ENCODE results near the gene ZBTB7C.

ZBTB7C gene

GRCh38 chr18:48339692-48340091, 69.5 kb downstream of the ZBTB7C start:
- no peaks in the 10 kb centered on the region for H3K9me3 ChIP-seq
- TF ChIP-seq, protein P1, sequence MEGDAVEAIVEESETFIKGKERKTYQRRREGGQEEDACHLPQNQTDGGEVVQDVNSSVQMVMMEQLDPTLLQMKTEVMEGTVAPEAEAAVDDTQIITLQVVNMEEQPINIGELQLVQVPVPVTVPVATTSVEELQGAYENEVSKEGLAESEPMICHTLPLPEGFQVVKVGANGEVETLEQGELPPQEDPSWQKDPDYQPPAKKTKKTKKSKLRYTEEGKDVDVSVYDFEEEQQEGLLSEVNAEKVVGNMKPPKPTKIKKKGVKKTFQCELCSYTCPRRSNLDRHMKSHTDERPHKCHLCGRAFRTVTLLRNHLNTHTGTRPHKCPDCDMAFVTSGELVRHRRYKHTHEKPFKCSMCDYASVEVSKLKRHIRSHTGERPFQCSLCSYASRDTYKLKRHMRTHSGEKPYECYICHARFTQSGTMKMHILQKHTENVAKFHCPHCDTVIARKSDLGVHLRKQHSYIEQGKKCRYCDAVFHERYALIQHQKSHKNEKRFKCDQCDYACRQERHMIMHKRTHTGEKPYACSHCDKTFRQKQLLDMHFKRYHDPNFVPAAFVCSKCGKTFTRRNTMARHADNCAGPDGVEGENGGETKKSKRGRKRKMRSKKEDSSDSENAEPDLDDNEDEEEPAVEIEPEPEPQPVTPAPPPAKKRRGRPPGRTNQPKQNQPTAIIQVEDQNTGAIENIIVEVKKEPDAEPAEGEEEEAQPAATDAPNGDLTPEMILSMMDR (IDR thresholded peaks at IDR 0.05), result no peak
- H3K27me3 ChIP-seq, result no peaks in the 10 kb centered on the region
- no peak overlapping the region for H3K27ac ChIP-seq
- no peaks in the 10 kb centered on the region for H3K36me3 ChIP-seq
- H3K4me3 ChIP-seq (ENCODE audit: low read depth in 1 of 2, low read length in 1 of 2), result no peak overlapping the region
- no peaks in the 10 kb centered on the region for H3K4me1 ChIP-seq (ENCODE audit: control insufficient read depth in 1 of 2, insufficient read depth in 1 of 2, low read depth in 1 of 2, low read length in 1 of 2)

DNA sequence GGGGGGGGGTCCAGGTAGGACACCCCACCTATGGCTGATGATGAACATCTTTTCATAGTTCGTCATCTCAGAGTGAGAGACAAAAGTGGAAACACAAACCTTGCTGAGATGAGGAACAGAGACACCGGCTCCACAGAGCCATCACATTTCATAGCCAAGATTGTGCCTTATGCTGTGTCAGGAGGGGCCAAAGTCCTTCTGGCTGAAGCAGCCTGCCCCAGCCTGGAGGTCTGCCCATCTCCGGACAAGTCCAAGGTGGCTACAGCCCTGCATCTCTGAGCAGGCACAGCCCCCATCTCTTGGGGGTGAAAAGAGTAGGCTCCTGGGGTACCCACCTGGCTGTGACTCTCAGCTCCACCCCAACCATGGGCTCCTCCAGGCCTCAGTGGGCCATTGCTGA, 70.3 kb downstream of the ZBTB7C start:
- no peak overlapping the region for H3K27ac ChIP-seq
- TF ChIP-seq, protein P1 (IDR thresholded peaks at IDR 0.05), result no peak

DNA sequence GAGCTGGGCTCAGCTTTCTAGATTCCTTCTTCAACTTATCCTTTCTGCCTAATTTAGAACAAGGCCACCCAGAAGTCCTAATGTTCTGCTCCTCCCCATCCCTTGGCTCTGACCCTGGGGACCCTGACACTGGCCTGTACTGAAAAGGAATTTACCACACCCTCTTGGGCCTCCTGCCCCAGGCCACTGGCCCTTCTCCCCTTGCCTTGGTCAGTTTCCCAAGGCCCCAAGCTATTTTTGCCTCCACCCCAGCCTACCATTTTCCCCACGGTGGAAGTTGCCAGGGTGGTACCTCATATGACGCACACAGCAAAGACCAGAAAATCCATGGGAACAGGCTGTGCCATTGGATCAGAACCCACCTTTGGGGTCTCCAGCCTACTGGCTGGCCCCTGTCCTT, 72.1 kb downstream of the ZBTB7C start:
- Histone ChIP-seq H3K9me3 (no peaks in the 10 kb centered on the region), H3K4me1 (ENCODE audit: control insufficient read depth in 1 of 2, insufficient read depth in 1 of 2, low read depth in 1 of 2, low read length in 1 of 2) (no peaks in the 10 kb centered on the region), H3K27ac (no peak overlapping the region), H3K27me3 (peaks cover 3% of the 10 kb centered on the region), H3K36me3 (no peaks in the 10 kb centered on the region), H3K4me3 (ENCODE audit: low read depth in 1 of 2, low read length in 1 of 2) (no peak overlapping the region)
- TF ChIP-seq, protein P1 (IDR thresholded peaks at IDR 0.05), result no peak

More for the DNA sequence above, 70.3 kb downstream of the ZBTB7C start:
- no peaks in the 10 kb centered on the region for H3K9me3 ChIP-seq
- no peaks in the 10 kb centered on the region for H3K36me3 ChIP-seq
- H3K27me3 ChIP-seq, result no peaks in the 10 kb centered on the region
- no peaks in the 10 kb centered on the region for H3K4me1 ChIP-seq (ENCODE audit: control insufficient read depth in 1 of 2, insufficient read depth in 1 of 2, low read depth in 1 of 2, low read length in 1 of 2)
- H3K4me3 ChIP-seq (ENCODE audit: low read depth in 1 of 2, low read length in 1 of 2), result no peak overlapping the region

DNA sequence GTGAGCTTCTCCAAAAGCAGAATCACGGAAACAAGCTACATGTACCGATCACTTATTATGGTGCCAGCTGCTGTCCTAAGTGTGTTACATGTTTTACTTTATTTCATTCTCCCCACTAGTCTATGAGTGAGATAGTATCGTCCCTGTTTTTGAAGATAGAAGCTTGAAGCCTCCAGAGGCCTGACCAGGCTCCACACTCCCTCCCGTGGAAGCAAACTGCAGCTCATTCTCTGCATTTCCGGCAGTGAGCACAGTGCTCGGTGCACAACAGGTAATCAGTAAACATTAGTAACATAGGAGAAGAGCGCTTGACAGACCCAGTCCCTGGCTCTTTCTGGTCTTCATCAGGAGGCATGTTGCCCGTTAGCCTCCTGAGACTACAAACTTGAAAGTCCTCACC, 72.9 kb downstream of the ZBTB7C start:
- Histone ChIP-seq H3K27ac (no peak overlapping the region), H3K9me3 (no peaks in the 10 kb centered on the region), H3K36me3 (no peaks in the 10 kb centered on the region), H3K4me1 (ENCODE audit: control insufficient read depth in 1 of 2, insufficient read depth in 1 of 2, low read depth in 1 of 2, low read length in 1 of 2) (no peaks in the 10 kb centered on the region), H3K4me3 (ENCODE audit: low read depth in 1 of 2, low read length in 1 of 2) (no peak overlapping the region), H3K27me3 (peaks cover 10% of the 10 kb centered on the region)
- TF ChIP-seq, protein P1 (IDR thresholded peaks at IDR 0.05), result no peak

GRCh38 chr18:48335829-48336228, 73.4 kb downstream of the ZBTB7C start:
- Histone ChIP-seq H3K36me3 (no peaks in the 10 kb centered on the region), H3K9me3 (no peaks in the 10 kb centered on the region), H3K4me1 (ENCODE audit: control insufficient read depth in 1 of 2, insufficient read depth in 1 of 2, low read depth in 1 of 2, low read length in 1 of 2) (no peaks in the 10 kb centered on the region), H3K27me3 (peaks cover 15% of the 10 kb centered on the region), H3K4me3 (ENCODE audit: low read depth in 1 of 2, low read length in 1 of 2) (no peak overlapping the region), H3K27ac (no peak overlapping the region)
- TF ChIP-seq, protein P1 (IDR thresholded peaks at IDR 0.05), result no peak

- peaks cover 16% of the 10 kb centered on the region for H3K27me3 ChIP-seq
- no peaks in the 10 kb centered on the region for H3K4me1 ChIP-seq (ENCODE audit: control insufficient read depth in 1 of 2, insufficient read depth in 1 of 2, low read depth in 1 of 2, low read length in 1 of 2)
- TF ChIP-seq, protein P1 (IDR thresholded peaks at IDR 0.05), result no peak
These were observed 74.3 kb downstream of the ZBTB7C start for GRCh38 chr18:48334845-48335244.

More at GRCh38 chr18:48334845-48335244, 74.3 kb downstream of the ZBTB7C start:
- no peaks in the 10 kb centered on the region for H3K9me3 ChIP-seq
- H3K27ac ChIP-seq, result no peak overlapping the region
- H3K4me3 ChIP-seq (ENCODE audit: low read depth in 1 of 2, low read length in 1 of 2), result no peak overlapping the region
- no peaks in the 10 kb centered on the region for H3K36me3 ChIP-seq

All from neutrophil (primary cell).